HEK293 (cell line): Measurements from ENCODE around the gene ATF6B.

ENCODE experiments used
- CTCF ChIP-seq: fragments of 450-650 bp; formaldehyde crosslinking; IDR thresholded peaks from 2 replicates; pipeline ENCODE4 v1.5.1; 2016; ENCODE audit warnings: missing biosample characterization, missing genetic modification characterization
- KLF16 ChIP-seq: fragments of 450-650 bp; formaldehyde crosslinking; IDR thresholded peaks from 2 replicates; pipeline ENCODE4 v1.5.1; 2017; ENCODE audit warnings: missing biosample characterization, missing genetic modification characterization

GRCh38 chr6:32109114-32109764 lies 18.8 kb downstream of the ATF6B start, which contains the start of gene TNXB:
- TF ChIP-seq CTCF (tag by site-specific recombination) (no peak), KLF16 (tag by site-specific recombination) (no peak)
